ENCODE results near the gene MYO15A. TPM values are rescaled to one million over a fixed set of nuclear protein-coding genes. Genes with fewer than 3 reads are reported as not detected.

Gene MYO15A
- total and polyA plus RNA-seq, 2 experiments from 2014 or later: 2.4 to 2.8 TPM

GRCh38 chr17:18167421-18167820 lies 58.9 kb downstream of the MYO15A start:
- H3K27ac ChIP-seq: no peak overlapping the region
- H3K4me3 ChIP-seq: no peak overlapping the region
- H3K4me2 ChIP-seq: no peak overlapping the region
- no peak overlapping the region for H2AFZ ChIP-seq
- WGBS (ENCODE audit: low lambda C conversion rate, missing lambda C conversion rate): 92% methylated on average over 10 of the region's 10 CpGs
- no peaks in the 10 kb centered on the region for H3K9me2 ChIP-seq (replicated peaks; ENCODE audit: insufficient read depth)
- no peaks in the 10 kb centered on the region for H3K27me3 ChIP-seq
- TF ChIP-seq EZH2phosphoT487 (IDR thresholded peaks at IDR 0.05; ENCODE audit: low read depth, severe bottlenecking, unreplicated experiment) (no peak), CTCF (IDR thresholded peaks at IDR 0.05; ENCODE audit: poor library complexity) (no peak), EZH2 (IDR thresholded peaks at IDR 0.05; ENCODE audit: borderline replicate concordance) (no peak)
- H3K79me2 ChIP-seq: no peaks in the 10 kb centered on the region
- H3K36me3 ChIP-seq (replicated peaks; ENCODE audit: insufficient read depth, low read depth): no peaks in the 10 kb centered on the region
- H3K4me1 ChIP-seq (ENCODE audit: insufficient read depth): no peaks in the 10 kb centered on the region
- no peaks in the 10 kb centered on the region for H3K9me3 ChIP-seq (ENCODE audit: low read depth)
- H4K20me1 ChIP-seq (ENCODE audit: insufficient read depth, poor library complexity, severe bottlenecking): no peaks in the 10 kb centered on the region
- DNase-seq (ENCODE audit: low spot score): no peak

- Histone ChIP-seq H3K4me2 (no peak overlapping the region), H4K20me1 (ENCODE audit: insufficient read depth, poor library complexity, severe bottlenecking) (no peaks in the 10 kb centered on the region), H3K9me3 (ENCODE audit: low read depth) (no peaks in the 10 kb centered on the region), H3K27me3 (no peaks in the 10 kb centered on the region), H3K4me3 (no peak overlapping the region), H3K9me2 (replicated peaks; ENCODE audit: insufficient read depth) (no peaks in the 10 kb centered on the region), H3K27ac (no peak overlapping the region), H2AFZ (no peak overlapping the region), H3K79me2 (no peaks in the 10 kb centered on the region), H3K36me3 (replicated peaks; ENCODE audit: insufficient read depth, low read depth) (no peaks in the 10 kb centered on the region), H3K4me1 (ENCODE audit: insufficient read depth) (no peaks in the 10 kb centered on the region)
- no peak for DNase-seq (ENCODE audit: low spot score)
- TF ChIP-seq CTCF (IDR thresholded peaks at IDR 0.05; ENCODE audit: poor library complexity) (no peak), EZH2 (IDR thresholded peaks at IDR 0.05; ENCODE audit: borderline replicate concordance) (no peak), EZH2phosphoT487 (IDR thresholded peaks at IDR 0.05; ENCODE audit: low read depth, severe bottlenecking, unreplicated experiment) (no peak)
- WGBS (ENCODE audit: low lambda C conversion rate, missing lambda C conversion rate): 81% methylated on average over 3 of the region's 3 CpGs
These were observed 64.1 kb downstream of the MYO15A start for GRCh38 chr17:18172531-18173278.

GRCh38 chr17:18173740-18174139 lies 65.2 kb downstream of the MYO15A start:
- Histone ChIP-seq H3K27ac (no peak overlapping the region), H4K20me1 (ENCODE audit: insufficient read depth, poor library complexity, severe bottlenecking) (no peaks in the 10 kb centered on the region), H3K9me3 (ENCODE audit: low read depth) (no peaks in the 10 kb centered on the region), H3K4me2 (no peak overlapping the region), H3K4me1 (ENCODE audit: insufficient read depth) (peaks cover under 1% of the 10 kb centered on the region), H3K79me2 (no peaks in the 10 kb centered on the region), H2AFZ (no peak overlapping the region), H3K9me2 (replicated peaks; ENCODE audit: insufficient read depth) (no peaks in the 10 kb centered on the region), H3K4me3 (no peak overlapping the region), H3K27me3 (no peaks in the 10 kb centered on the region), H3K36me3 (replicated peaks; ENCODE audit: insufficient read depth, low read depth) (no peaks in the 10 kb centered on the region)
- 98% methylated on average over 14 of the region's 14 CpGs for WGBS (ENCODE audit: low lambda C conversion rate, missing lambda C conversion rate)
- no peak for DNase-seq (ENCODE audit: low spot score)
- TF ChIP-seq CTCF (IDR thresholded peaks at IDR 0.05; ENCODE audit: poor library complexity) (no peak), EZH2phosphoT487 (IDR thresholded peaks at IDR 0.05; ENCODE audit: low read depth, severe bottlenecking, unreplicated experiment) (no peak), EZH2 (IDR thresholded peaks at IDR 0.05; ENCODE audit: borderline replicate concordance) (no peak)

Measured in hepatocyte (in vitro differentiated cells).